SH-SY5Y (cell line): ENCODE data around the gene HYKK.

Experiments
- GATA2 ChIP-seq: IDR thresholded peaks from 2 replicates; pipeline ENCODE4 v1.6.1; 2011; ENCODE audit warnings: mild to moderate bottlenecking, low read depth, low read length
- GATA3 ChIP-seq: IDR thresholded peaks from 2 replicates; pipeline ENCODE4 v1.6.1; 2011; ENCODE audit warnings: low read depth, mild to moderate bottlenecking, low read length, moderate library complexity

The HYKK gene

DNA sequence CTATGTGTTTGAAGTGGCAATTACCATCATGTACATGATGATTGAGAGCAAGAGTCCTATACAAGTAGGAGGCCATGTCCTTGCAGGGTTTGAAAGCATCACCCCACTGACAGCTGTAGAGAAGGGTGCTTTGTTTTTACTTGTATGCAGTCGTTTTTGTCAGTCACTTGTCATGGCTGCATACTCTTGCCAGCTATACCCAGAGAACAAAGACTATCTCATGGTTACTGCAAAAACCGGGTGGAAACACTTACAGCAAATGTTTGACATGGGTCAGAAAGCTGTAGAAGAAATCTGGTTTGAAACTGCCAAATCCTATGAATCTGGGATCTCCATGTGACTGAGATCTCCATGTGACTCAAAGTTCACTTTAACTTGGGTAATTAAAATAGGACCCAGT is 26.0 kb downstream of the HYKK start:
- TF ChIP-seq GATA2 (no peak), GATA3 (no peak)

DNA sequence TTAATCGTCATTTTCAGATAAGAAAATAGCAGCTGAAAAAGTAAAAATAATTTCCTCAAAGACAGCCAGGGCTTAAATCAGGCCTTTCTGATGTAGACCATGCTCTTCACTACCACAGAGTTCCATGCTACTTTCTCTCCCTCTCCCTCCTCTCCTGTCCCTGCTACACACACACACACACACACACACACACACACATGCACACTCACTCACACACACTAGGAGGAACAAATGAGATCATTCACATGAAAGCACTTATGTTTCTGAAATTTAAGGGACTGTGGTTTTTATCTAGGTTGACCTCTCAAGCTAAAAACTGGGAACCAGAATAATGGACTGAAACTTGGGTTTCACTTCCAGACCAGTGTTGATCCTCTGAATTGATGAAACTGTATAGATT is 28.8 kb downstream of the HYKK start:
- TF ChIP-seq GATA3 (no peak), GATA2 (no peak)

DNA sequence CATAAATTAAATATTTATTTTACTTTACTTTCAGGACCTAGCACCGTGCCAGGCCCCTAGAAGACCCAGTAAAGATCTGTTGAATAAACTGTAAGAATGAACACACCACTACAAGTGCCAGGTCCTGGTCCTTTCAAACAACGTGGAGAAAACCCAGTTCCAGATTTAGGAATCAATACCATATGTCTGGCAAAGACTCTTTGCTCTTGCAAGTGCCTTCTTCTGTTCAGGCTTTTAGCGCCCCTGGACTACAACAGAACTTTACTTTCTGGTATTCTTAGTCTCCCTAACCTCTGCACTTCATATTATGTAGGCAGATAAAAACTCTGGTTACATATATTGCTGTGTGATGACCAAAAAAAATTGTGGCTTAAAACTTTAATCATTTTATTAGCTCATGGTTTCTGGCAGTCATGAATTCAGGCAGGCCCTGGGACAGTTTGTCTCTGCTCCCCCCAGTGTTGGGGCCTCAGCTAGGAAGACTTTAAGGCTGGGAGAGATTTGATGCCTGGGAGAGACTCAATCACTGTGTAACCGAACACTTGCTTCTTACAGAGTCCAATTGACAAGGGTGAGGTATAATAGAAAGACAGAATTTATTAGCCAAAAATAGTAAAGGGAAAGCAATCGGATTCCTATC is 30.0 kb downstream of the HYKK start:
- TF ChIP-seq GATA2 (no peak), GATA3 (no peak)

DNA sequence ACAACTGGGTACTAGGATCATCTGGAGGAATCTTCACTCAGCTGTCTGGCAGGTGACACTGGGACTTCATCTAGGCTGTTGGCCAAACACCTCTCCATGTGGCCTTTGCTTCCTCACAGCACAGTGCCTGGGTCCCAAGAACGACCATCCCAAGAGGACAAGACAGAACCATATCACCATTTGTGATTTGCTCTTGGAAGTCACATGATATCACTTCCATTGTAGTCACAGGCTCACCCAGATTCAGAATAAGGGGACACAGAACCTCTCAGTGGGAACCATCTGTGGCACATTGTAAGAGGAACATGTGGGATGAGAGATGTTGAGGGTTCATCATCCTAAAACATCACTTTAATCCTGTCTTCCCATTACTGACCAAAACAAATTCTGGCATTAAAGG is 31.0 kb downstream of the HYKK start:
- TF ChIP-seq GATA3, result no peak
- TF ChIP-seq GATA2, result no peak

DNA sequence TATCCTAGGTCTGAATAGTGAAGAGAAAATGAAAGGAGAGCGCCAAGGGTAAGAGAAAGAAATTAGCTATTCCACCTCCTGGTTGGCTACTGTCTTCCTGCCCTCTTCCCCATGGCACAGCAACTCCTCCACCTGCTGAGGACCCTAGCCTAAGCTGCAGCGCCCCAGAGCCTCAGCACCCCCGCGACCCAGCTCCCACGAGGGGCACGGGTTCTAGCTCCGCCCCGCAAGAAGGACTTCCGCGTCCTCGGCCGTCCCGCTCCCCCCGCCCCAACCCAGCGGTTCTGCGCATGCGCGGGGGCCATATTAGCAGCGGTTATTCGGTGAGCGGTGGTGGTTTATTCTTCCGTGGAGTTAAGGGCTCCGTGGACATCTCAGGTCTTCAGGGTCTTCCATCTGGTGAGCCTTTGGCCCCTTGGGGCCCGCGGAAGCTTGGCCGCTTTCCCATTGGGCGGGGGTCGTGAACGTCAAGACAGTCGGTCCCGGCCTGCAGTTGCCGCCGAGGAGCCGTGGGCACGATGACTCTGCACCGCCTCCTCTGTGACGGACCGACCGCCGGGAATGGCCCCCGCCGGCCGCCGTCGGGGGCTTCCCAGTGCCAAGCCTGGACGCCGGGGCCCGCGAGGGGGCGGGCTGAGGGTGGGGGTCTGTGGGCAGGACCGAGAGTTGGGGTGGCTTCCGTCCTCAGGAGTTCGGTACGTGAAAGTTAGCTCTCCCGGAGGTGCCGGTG is 32.9 kb downstream of the HYKK start, which contains the start of gene PSMA4:
Gene PSMA4 (plus strand): TSS at position 304 of the 730 bp plus-strand sequence. CDS start 1,484 bp downstream, outside the sequence.
- TF ChIP-seq GATA2 (no peak), GATA3 (no peak)

DNA sequence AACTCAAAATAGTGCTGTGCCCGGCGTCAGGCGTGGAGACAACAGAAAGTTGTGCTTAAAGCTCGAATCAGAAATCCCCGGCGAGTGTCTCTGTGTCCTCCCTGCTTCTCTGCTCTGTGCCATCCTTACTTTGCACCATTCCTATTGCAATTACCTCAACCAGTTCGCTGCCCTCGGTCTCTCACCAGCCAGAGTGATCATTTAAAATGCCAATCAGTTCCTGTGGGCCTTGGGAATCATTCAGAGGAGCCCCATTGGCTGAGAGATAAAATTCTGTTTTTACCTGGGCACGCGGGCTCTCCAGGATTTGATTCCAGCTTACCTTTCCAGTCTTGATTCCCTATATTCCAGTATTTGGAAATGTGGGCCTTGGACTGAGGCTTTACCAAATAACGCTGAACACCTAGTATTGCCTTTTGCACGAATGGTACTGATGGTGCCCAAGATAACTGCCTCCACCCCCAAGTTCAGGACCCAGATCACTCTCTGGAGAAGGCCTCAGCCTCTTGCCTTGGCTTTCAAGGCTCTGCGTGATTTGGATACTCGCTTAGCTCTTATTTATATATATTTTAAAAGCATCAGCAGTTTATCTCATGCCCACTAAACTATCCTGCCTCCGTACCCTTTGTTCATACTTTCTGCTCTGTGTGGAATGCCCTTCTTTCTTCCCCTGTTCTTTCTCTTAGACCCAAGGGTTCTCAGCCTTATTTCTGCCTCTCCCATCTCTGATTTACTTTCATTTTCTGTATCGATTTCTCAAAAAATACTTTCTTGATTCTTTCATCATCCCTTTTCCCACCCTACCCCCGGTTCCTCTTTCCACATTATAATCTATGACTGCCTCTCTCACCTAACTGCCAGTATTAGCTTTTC is 33.7 kb downstream of the HYKK start:
- TF ChIP-seq GATA2 (peak; percentile 70), GATA3 (no peak)

DNA sequence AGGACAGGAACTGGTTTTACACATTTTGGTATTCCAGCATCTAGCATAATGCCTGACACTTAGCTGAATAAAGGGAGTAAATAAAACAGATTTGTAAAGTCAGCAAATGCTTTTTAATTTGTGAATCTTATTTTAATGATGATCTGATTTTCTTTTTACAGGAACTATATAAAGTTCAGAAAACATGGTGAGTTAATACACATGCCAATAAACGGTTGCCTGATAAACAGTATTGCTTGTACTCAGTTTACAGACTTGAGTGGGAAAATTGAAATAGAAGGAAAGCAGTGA is 34.3 kb downstream of the HYKK start:
- TF ChIP-seq GATA3, result no peak
- no peak for TF ChIP-seq GATA2

DNA sequence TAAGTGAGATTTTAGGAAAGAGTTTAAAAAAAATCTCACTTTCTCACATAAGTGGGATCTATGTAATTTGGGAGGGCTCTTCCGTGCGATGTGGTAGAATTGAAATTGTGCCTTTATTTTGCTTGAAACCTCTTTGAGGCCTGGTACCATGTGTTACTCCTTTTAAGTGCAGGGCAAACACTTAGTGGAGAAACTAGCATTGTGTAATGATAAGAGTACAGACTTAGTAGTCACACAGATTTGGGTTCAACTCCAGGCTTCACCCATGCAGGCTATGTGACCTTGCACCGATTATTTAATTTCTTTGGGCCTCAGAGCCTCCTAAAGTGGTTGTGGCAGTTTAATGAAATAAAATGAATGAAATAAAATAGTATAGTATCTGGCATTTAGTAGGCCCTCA is 35.3 kb downstream of the HYKK start:
- no peak for TF ChIP-seq GATA3

DNA sequence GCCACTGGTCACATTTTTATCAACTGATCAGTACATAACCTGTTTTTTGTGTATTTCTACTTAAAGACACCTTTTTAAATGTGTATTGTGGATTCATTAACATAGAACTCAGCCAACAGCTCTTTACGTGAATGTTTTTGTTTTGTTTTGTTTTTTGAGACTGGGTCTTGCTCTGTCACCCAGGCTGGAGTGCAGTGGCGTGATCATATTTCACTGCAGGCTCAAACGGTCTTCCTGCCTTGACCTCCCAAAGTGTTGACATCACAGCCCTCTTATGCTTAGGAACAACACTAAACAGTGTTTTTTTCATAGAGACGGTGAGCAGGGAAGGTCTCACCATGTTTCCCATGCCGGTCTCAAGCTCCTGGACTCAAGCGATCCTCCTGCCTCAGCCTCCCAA is 42.8 kb downstream of the HYKK start:
- TF ChIP-seq GATA2 (no peak), GATA3 (no peak)

DNA sequence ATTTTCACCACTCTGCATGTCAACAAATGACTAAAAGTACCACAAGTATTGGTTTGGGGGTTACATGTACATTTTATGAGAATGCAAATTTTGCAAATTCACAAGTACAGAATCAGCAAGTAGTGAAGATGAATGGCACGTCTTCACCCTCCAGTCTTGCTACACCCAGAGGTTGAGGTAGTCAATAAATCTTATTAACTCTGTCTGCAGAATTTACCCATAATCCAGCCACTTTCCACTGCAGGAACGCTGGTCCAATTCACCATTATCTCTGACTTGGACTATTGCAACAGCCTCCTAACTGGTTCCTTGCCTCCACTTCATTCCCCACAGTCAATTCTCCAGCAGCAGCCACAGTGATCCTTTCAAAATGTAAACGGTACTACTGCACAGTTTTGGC is 43.4 kb downstream of the HYKK start:
- TF ChIP-seq GATA3 (no peak), GATA2 (no peak)

DNA sequence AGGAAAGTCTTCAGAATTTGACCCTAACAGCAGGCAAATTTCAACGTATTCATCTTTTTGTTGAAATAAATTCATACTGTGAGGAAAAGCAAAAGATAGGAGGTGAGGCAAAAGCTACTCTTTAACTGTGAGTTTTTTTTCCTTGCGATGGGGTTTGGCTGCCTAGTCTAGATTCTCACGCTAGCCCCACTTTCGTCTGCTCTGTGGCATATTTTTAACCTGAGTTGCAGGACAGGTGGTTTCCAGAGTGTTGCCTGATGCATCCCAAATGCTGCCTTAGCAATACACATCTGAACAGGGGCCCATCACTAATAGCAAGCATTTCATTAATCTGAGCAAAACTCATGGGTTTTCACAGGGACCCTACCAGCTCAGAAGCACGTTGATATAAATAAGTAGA is 44.5 kb downstream of the HYKK start:
- TF ChIP-seq GATA3, result no peak
- no peak for TF ChIP-seq GATA2

DNA sequence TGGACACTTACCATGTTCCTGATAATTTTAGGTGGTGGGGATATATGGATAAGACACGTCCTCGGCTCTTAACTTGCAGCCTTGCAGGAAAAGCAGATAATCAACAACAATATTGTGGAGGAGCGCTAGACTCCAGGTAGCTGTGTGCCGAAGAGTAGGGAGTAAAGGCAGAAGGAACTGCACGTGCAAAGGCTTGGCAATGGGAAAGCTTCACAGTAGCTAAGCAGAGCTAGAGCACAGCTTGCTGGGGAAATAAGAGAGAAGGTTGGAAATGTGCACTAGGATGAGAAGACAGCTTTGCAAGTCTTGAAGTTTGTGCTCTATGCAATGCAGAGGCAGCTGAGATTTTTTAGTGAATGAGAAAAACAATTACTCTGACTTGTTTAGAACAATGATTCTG is 45.2 kb downstream of the HYKK start:
- TF ChIP-seq GATA2 (no peak), GATA3 (no peak)

DNA sequence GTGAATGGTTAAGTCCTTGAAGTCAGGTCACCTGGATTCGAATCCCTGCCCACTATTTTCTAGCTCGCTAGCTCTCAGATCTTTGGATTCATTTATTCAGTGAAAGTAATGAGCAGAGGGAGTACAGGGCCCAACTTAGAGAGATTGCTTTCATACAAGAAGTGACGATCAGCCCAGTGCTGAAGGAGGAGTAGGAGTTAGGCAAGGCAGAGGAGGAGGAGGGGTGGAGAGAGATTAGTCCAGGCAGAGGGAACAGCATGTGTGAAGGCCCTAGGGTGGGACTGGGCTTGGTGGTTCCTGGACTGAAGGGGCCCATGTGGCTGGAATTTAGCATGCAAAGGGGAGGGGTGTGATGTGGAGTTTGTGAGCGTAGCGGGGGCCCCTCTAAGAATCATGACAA is 54.1 kb downstream of the HYKK start:
- TF ChIP-seq GATA2 (no peak), GATA3 (no peak)

DNA sequence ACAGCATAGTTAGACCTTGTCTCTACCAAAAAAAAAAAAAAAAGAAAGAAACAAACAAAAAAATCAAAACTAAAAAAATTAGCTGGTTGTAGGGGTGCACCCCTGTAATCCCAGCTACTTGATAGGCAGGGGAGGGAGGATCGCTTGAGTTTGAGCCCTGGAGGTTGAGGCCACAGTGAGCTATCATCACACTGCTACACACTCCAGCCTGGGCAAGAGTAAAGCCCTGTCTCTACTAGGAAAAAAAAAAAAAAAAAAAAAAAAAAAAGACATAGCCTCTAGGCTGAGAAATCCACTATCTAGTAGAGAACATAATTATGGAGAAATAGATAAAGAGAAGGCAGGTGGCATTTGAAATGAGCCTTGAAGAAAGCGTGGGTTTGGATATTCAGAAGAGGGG is 55.7 kb downstream of the HYKK start:
- no peak for TF ChIP-seq GATA2
- no peak for TF ChIP-seq GATA3

DNA sequence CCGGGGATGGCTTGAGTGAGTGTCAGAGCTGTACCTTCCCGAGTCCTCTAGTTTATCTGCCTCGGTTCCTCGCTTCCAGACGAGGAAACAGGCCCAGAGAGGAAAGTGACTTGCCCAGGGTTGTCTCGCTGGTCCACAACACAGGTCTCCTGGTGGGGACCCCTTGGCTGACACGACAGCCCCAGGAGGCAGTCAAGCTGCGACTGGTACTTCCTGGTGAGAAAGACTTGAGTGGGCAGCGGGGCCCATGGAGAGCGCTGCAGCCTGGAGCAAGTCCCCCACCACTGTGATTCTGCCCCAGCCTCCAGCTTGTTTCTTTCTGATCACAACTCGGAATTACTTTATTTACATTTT is 57.3 kb downstream of the HYKK start:
- TF ChIP-seq GATA2 (no peak), GATA3 (no peak)
